HG03558 (cell line): ENCODE data around the gene U2AF2.

Source experiments
- ATAC-seq: cut with Tn5 transposase; IDR thresholded peaks from one replicate; pipeline ENCODE4 v1.9.1; 2021; ENCODE audit warnings: moderate number of reproducible peaks; ENCODE audit not compliant: unreplicated experiment; ENCODE audit errors: extremely low read depth

U2AF2 gene

DNA sequence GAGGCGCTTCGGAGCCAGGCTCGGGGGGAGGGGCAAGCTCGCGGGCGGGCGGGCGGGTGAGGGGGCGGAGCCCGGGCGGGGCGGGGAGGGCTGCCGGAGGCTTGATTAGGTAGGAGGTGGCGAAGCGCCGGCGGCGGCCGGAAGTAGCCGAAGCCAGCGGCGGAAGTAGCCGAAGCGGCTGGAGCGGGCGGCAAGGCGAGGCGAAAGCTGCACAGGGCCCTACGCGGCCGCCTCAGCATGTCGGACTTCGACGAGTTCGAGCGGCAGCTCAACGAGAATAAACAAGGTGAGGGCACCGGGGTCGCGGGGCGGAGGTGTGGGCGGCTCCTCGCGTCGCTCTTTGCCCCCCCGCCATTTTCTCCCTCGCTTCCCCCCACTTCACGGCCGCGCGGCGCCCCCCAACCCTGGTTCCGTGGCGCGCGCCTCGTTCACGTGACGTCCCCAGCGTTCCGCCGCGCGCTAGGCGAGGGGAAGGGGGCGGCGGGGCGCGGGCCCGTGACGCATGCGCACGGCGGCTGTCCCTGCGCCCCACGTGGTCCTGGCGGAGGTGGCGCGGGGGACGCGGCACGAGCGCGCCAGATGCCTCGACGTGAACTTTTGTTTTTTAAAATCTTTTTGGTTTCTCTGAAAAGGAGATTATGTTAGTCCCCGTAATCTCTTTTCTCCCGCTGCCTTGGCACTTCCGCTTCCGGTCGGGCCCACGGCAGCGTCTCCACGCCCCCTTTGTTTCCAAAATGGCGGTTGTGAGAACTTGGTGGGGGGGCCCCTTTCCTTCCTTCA lies at the start of gene U2AF2:
U2AF2 (plus strand) TSS at position 168 of the 780 bp plus-strand sequence; CDS start at position 238, 70 bp downstream.
- ATAC-seq = peak; percentile 16

DNA sequence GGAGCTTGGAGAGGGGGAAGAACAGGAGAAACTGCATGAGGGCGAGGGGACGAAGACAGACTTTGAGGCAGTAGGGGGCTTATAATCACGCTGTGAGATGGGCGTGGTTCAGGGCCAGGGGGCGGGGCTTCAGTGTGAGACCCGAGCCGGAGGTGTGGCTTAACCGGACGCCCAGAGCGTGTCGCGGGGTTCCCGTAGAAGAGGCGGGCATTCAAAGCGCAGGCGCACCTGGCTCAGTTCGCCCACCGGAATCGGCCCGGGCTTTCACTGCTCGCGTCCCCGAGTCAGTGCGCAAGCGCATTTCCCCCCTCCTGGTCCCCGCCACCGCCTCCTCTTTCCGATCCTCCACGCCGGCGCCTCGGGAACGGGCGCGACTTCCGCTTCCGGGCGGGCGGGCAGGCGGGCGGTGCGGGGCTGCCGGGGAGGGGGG lies 49.6 kb upstream of the U2AF2 start:
- ATAC-seq = peak; percentile 30

- ATAC-seq = no peak
Measured at GRCh38 chr19:55605637-55606470, 49.0 kb upstream of the U2AF2 start, which contains the start of gene ZNF865. Gene ZNF865 (plus strand): TSS chr19:55605647. CDS start chr19:55613619, 7,972 bp downstream.

DNA sequence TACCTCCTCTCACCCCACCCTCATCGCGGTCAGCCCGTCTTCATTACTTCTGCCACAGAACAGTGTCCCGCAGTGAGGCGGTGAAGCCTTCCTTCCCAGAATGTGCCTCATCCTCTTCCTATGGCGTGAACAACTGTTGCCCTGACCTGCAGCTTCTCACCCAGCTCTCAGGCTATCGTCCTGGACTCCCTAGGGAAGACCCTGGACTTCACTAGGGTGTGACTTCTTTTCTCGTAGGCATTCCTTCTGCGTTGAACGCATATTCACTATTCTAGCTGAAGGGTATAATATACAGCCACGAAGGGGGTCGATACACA lies 48.4 kb upstream of the U2AF2 start:
- no peak for ATAC-seq

GRCh38 chr19:55606817-55607216 lies 48.0 kb upstream of the U2AF2 start:
- ATAC-seq = no peak

DNA sequence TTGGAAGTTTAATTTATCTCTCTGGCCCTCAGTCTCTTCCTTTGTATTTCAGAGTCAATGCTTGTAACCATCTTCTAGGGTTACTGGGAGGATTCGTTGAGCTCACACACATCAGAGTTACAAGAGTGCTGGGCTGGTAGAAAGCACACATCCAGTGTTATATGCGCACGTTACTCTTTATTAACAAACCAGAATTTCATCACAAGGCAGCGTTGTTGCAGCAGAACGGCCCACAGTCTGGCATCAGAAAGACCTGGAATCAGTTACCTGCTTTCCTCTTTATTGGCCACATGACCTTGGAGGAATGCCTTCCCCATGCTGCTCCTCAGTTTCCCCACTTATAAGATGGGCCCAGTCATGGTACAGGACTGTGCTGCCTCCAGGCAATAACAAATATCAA lies 45.5 kb upstream of the U2AF2 start:
- no peak for ATAC-seq

DNA sequence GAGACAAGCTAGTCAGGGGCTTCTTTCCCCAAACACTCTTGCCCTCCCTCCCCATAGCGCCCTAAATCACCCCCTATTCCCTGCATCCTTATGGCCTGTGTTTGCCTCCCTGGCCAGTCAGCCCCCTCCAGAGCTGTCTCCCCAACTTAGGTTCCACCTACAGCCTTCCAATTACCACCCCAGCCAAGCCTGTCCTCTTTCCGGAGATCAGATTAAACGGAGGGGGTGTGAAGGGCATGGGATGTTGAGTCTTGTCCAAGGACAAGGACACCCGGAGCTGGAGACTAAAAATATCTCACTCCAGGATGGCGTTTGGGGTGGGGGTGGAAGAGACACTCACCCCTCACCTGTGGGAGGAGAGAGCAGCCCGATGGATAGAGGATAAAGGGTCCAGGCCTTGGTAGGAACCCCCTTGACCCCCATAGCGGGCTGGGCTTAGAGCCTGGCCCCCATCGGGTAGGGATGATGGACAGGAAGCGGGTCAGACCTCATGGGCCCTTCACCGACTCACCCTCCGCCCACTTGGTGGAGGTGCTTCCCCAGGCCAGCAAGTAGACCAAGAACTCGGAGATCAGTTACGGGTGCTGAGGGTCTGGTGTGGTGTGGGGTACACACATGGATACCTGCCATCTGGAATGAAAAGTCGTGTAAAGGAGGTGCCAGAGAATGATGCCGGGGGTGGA lies 43.4 kb upstream of the U2AF2 start:
- no peak for ATAC-seq

DNA sequence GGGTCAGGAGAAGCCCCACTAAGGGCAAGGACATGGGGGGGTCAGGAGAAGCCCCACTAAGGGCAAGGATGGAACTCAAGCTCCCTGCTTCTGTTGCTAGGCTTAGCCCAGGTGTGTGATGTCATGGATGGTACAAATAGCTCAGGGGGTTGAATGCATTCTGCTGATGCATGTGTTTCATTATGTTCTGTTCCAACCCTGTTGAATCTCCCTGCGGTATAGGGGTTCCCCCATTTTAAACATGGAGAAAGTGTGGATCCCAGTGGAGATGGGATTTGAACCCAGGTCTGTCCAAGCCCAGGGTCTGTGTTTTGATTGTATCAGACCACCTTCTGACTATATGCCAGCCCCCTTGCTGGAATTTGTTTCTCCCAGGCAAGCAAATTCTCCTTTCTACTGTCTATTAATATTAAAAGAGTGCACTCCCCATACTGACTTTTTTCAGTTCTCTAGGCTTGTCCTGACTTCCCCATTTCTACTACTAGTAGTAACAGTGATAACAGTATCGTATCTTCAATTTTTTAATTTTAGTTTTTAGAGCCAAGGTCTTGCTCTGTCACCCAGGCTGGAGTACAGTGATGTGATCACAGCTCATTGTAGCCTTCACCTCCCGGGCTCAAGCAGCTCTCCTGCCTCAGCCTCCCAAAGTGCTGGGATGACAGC lies 42.7 kb upstream of the U2AF2 start:
- no peak for ATAC-seq

DNA sequence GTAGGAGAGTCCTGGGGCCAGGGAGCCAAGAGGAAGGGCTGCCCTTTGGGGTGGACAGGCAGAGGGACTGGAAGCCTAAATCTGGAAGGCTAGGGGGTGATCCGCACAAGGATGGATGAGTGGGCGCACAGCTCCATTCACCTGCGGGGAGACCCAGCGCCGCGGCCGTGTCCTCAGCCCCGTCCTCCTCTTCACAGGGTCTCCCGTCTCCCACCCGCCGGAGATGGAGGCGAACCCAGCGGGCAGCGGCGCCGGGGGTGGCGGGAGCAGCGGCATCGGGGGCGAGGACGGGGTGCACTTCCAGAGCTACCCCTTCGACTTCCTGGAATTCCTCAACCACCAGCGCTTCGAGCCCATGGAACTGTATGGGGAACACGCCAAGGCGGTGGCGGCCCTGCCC lies 41.4 kb upstream of the U2AF2 start:
- no peak for ATAC-seq

DNA sequence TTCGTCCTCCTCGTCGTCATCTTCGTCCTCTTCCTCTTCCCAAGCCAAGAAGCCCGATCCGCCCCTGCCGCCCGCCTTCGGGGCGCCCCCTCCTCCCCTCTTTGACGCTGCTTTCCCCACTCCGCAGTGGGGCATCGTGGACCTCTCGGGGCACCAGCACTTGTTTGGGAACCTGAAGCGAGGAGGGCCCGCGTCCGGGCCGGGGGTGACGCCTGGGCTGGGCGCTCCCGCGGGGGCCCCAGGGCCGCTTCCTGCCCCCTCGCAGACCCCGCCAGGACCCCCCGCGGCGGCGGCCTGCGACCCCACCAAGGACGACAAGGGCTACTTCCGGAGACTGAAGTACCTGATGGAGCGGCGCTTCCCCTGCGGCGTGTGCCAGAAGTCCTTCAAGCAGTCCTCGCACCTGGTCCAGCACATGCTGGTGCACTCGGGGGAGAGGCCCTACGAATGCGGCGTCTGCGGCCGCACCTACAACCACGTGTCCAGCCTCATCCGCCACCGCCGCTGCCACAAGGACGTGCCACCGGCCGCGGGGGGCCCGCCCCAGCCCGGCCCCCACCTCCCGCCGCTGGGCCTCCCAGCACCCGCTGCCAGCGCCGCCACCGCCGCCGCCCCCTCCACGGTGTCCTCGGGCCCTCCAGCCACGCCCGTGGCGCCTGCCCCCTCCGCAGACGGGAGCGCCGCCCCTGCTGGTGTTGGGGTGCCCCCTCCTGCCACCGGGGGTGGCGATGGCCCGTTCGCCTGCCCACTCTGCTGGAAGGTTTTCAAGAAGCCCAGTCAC lies 40.7 kb upstream of the U2AF2 start:
- no peak for ATAC-seq

DNA sequence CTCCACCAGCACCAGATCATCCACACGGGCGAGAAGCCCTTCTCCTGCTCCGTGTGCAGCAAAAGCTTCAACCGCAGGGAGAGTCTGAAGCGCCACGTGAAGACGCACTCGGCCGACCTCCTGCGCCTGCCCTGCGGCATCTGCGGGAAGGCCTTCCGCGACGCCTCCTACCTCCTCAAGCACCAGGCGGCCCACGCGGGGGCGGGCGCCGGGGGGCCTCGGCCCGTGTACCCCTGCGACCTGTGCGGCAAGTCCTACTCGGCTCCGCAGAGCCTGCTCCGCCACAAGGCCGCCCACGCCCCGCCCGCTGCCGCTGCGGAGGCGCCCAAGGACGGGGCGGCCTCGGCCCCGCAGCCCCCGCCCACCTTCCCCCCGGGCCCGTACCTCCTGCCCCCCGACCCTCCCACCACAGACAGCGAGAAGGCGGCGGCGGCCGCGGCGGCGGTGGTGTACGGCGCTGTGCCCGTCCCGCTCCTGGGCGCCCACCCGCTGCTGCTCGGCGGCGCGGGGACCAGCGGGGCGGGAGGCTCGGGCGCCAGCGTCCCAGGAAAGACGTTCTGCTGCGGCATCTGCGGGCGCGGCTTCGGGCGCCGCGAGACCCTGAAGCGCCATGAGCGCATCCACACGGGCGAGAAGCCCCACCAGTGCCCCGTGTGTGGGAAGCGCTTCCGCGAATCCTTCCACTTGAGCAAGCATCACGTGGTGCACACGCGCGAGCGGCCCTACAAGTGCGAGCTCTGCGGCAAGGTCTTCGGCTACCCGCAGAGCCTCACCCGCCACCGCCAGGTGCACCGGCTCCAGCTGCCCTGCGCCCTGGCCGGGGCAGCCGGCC lies 39.9 kb upstream of the U2AF2 start:
- no peak for ATAC-seq

GRCh38 chr19:55615543-55616394 lies 39.1 kb upstream of the U2AF2 start:
- no peak for ATAC-seq

DNA sequence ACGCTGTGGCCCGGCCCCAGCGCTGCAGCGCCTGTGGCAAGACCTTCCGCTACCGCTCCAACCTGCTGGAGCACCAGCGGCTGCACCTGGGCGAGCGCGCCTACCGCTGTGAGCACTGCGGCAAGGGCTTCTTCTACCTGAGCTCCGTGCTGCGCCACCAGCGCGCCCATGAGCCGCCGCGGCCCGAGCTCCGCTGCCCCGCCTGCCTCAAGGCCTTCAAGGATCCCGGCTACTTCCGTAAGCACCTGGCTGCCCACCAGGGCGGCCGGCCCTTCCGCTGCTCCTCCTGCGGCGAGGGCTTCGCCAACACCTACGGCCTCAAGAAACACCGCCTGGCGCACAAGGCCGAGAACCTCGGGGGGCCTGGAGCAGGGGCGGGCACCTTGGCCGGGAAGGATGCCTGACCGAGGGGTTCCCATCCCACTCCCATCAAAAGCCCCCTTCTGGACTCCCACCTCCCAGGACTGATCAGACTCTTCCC lies 38.4 kb upstream of the U2AF2 start:
- no peak for ATAC-seq

GRCh38 chr19:55617426-55617825 lies 37.4 kb upstream of the U2AF2 start:
- ATAC-seq = no peak

- no peak for ATAC-seq
Measured at GRCh38 chr19:55618426-55618825, 36.4 kb upstream of the U2AF2 start.

DNA sequence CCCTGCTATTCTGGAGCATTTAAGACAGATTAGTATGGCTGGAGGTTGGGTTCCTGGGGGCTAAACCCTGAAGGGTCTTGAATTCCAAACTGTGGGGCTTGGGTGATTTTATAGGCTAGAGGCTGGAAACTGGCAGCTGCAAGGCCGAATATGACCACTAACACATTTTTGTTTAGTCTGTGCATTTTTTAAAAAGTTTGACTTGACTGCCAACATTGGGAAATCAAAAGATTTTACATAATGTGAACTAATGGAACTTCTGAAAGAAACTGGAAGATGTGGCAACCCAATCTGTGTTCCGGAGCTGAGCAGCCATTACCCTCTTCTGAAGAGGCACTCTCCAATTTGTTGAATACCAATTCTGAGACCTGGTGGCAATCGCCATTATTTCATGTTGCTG lies 35.5 kb upstream of the U2AF2 start:
- no peak for ATAC-seq

DNA sequence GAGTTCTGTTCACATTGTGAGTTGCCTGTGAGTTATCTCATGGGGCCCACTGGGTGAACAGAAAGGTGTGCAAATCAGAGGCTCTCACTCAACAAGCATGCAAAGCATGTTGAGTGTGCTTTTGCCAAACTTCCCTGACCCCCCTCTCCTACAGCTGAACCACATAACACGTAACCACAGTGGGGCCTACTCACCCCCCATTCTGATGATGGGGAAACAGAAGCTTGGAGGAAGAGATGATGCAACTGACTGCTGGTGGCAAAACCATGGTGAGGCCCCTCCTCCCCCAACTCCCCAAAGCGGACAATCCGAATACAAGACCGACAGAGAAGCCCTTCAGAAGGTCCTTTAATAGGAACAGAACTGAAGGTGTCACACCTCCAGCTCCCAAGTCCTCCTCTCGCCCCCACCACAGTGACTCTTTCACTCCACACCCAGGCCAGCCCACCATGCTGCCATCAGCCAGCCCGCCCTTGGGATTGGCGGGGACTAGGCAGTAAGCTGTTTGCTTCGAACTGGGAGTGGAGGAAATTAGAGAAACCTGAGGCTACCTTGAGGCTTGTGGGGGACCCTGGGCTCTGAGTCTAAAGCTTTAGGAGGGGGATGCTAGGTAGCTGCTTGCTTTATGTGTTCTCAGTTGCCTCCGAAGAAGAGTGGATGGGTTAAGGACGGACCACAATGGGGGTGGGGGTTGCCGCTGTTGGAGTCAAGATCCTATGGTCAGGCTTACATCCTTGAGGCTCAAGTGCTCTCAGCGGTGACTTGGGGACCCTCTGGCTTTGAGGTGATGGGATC lies 34.2 kb upstream of the U2AF2 start:
- no peak for ATAC-seq
